ENCODE data around the gene RHBDF1.
"Not testable (repeated sequence)": the region's sequence is repeated elsewhere in the genome, so short reads cannot be mapped to it uniquely, and the experiment has no call there.

The RHBDF1 gene

DNA sequence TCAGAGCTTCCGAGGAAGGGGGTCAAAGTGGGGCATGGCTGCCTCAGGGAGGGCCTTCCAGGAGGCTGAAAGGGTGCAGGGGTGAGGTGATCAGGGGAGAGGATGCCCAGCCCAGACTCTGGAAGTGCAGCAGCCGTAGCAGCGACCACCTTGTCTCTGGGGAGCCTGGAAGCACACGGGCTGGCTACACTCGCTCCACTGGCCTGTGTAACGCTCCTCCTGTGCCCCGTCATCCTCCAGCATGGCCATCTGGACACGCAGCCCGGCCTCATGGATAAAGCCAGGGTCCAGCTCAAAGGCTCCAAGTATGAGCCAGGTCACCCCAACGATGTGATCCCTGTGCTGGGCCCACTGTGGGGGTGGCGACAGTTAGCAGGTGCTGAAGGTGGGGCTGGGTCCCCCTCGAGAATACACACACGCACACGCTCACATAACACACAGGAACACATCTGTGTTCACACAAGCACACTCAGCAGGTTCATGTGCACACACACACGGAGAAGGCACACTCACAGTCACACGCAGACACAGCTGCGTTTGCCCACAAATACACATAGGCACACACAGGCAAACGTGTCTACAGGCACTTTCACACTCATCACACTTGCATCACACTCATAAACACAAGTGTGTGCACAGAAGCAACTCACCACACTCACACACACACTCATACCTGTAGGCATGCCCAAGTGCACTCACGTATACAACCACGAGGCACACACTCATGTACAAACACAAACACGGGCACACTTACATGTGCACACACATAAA lies 38.4 kb downstream of the RHBDF1 start:
- DNase-seq = no peak

DNA sequence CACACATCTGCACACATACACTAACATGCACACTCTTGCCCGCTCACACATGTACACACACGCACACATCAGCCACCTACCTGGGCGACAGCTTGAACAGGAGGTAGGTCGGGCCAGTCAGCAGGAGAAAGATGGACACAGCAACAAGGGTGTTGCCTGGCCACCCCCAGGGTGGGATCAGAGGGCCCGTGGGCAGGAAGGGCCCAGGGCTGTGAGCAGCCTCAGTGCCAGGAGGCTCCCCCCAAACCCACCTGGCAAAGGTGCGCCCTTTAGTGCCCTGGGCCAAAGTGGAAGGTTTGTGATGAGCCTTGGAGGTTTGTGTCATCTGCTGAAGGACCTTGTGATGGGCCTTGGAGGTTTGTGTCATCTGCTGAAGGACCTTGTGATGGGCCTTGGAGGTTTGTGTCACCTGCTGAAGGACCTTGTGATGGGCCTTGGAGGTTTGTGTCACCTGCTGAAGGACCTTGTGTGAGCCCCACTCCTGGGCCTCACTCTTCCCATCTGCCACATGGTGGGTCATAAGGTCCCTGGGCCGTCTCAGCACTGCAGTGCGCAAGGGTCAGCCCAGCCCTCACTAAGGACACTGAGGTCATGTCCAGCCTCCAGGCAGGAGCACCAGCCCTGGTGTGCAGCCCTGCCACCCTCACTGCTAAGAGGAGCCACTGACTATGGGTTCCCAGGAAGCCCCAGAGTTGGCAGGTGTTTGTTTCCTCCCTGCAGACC lies 39.1 kb downstream of the RHBDF1 start:
- DNase-seq = not testable (repeated sequence)

DNA sequence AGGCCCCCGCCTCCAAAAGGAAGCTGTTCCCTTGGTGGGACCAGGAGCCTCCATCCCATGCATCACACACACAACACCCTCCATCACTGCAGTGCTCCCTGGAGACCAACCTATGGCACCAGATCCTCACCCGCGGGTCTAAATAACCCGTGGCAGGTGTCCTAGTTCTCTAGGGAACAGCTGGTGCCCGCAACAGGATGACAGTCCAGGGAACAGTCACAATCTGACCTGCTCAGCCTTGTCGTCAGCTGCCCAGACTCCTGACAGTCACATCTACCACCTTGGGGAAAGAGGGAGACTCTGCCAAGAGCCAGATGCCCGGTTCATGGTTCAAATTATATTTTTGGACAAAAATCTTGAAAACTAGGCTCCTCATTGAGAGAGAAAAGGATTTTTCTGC lies 41.8 kb downstream of the RHBDF1 start:
- DNase-seq = not testable (repeated sequence)

DNA sequence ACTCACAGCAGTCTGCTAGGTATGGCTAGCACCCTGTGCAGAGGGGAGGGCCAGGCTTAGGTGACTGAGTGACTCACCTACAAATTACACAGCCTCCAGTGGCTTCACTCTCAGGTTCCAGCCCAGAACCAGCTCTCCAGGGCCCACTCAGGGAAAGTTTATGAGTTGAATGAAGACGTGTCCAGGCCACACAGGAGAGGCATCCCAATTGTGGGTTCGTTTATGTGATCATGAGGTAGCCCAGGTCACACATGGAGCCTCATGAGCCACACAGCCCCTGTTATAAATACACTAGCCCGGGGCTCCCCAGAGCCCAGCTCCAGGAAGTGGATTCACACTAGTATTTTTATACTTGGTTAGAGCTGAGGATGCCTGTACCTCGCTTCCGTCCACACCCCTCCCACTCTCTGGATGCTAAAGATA lies 46.5 kb downstream of the RHBDF1 start:
- DNase-seq = not testable (repeated sequence)

DNA sequence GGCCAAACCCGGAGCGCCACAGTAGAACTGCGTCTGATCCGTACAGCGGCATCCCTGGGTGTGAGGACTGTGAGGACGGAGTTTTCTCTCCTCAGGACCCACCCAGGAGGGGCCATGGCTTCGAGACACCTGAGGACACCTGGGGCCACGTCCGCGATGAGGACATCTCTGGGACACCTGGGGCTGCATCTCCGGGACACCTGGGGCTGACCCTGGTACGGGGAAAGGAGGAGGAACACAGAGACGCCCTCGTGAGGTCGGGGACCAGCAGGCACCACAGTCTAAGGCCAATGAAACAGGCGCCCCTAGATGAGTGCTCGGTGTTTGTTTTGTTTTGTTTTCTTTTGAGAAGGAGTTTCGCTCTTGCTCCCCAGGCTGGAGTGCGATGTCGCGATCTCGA lies 48.3 kb downstream of the RHBDF1 start:
- DNase-seq = not testable (repeated sequence)

DNA sequence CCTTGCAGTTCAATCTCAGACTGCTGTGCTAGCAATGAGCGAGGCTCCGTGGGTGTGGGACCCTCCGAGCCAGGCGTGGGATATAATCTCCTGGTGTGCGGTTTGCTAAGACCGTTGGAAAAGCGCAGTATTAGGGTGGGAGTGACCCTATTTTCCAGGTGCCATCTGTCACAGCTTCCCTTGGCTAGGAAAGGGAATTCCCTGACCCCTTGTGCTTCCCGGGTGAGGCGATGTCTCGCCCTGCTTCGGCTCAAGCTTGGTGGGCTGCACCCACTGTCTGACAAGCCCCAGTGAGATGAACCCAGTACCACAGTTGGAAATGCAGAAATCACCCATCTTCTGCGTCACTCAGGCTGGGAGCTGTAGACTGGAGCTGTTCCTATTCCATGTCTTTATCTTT lies 51.5 kb downstream of the RHBDF1 start:
- not testable (repeated sequence) for DNase-seq

DNA sequence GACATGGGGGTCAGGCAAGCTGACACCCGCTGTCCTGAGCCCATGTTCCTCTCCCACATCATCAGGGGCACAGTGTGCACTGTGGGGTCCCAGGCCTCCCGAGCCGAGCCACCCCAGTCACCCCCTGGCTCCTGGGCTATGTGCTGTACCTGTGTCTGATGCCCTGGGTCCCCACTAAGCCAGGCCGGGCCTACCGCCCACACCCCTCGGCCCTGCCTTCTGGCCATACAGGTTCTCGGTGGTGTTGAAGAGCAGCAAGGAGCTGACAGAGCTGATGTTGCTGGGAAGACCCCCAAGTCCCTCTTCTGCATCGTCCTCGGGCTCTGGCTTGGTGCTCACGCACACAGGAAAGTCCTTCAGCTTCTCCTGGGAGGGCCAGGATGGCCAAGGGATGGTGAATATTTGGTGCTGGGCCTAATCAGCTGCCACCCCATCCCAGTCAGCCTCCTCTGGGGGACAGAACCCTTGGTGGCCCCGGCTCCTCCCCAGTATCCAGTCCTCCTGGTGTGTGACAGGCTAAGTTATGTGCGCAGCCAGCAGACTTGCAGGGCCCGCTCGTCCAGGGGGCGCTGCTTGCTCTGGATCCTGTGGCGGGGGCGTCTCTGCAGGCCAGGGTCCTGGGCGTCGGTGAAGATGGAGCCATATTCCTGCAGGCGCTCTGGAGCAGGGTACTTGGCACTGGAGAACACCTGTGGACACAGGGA lies 55.2 kb downstream of the RHBDF1 start:
- not testable (repeated sequence) for DNase-seq

DNA sequence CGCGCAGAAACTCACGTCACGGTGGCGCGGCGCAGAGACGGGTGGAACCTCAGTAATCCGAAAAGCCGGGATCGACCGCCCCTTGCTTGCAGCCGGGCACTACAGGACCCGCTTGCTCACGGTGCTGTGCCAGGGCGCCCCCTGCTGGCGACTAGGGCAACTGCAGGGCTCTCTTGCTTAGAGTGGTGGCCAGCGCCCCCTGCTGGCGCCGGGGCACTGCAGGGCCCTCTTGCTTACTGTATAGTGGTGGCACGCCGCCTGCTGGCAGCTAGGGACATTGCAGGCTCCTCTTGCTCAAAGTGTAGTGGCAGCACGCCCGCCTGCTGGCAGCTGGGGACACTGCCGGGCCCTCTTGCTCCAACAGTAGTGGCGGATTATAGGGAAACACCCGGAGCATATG lies 61.7 kb downstream of the RHBDF1 start:
- DNase-seq = peak; percentile 3

DNA sequence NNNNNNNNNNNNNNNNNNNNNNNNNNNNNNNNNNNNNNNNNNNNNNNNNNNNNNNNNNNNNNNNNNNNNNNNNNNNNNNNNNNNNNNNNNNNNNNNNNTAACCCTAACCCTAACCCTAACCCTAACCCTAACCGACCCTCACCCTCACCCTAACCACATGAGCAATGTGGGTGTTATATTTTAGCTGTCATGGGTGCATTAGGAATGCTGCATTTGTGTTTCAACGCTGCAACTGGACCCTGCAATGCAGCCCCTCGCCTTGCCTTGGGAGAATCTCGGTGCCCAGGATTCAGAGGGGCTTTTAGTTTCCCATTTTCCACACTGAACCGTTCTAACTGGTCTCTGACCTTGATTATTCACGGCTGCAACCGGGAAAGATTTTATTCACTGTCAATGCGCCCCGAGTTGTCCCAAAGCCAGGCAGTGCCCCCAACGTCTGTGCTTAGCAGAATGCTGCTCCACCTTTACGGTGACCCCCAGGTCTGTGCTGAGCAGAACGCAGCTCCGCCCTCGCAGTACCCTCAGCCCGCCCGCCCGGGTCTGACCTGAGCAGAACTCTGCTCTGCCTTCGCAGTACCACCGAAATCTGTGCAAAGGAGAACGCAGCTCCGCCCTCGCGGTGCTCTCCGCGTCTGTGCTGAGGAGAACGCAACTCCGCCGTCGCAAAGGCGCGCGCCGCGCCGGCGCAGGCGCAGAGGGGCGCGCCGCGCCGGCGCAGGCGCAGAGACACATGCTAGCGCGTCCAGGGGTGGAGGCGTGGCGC lies 62.3 kb downstream of the RHBDF1 start:
- no peak for DNase-seq
